ACHN (cell line): ENCODE results near the gene SLC50A1.

Source experiments
- DNase-seq: peaks from one replicate; pipeline ENCODE4 v3.0.0-alpha.2; 2015
- in situ Hi-C: cut with HindIII; loops from 2 replicates; pipeline ENCODE4 v1.10.0; 2017; ENCODE audit warnings: low sequenced_read_pairs, low pct_ligation_motif_present, low pct_unique_long_range_greater_than_20kb

Gene SLC50A1

DNA sequence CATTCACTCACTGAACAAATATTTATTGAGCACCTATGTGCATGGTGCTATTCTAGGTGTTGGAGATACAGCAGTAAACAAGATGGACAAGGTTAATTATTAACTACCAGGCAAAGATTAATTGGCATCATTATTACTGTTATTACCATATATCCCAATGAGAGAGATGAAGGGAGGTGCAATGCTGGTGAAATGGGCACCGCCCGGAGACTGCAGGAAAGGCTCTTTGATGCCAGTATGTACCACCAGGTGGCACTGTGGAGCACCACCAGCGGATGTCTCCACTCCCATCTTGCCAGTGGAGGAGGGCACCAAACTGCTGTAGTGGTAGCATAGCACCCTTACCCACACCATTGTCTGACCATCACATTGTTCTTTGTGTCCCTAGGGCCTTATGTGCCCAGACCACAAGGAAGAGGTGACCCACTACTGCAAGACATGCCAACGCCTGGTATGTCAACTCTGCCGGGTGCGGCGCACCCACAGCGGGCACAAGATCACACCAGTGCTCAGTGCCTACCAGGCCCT, 41.0 kb downstream of the SLC50A1 start:
- in situ Hi-C loops = no loop called here
- peak; percentile 82 for DNase-seq

DNA sequence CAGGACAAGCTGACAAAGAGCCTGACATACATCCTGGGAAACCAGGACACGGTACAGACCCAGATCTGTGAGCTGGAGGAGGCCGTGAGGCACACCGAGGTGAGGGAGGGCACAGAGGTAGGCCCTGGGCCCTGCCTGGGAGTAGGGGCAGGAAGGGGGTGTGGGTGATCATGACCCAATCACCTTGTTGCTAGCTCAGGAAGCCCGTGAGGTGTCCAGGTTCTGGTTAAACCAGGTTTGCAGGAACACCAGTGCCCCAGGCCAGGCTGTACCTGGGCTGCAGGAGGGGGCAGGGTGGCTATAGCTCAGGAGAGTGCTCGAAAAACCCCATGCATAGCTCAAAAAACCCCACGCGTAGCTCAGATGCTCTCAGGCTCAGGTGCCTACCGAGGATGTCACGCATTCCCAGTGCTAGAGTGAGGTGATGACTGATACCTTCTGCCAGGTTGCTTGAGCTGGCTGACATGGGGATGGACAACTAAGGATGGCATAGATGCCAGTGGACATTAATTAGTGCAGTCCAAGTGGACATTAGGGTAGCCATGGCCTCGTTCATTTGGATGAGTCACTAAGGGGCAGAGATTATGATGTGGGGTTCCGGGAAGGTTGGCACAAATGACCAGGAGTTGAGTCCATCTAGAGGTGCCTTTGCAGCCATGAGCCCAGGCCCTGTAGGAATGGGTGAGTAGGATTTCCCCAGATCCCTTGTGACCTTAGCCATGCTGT, 41.7 kb downstream of the SLC50A1 start:
- in situ Hi-C loops = no loop called here
- DNase-seq = no peak

DNA sequence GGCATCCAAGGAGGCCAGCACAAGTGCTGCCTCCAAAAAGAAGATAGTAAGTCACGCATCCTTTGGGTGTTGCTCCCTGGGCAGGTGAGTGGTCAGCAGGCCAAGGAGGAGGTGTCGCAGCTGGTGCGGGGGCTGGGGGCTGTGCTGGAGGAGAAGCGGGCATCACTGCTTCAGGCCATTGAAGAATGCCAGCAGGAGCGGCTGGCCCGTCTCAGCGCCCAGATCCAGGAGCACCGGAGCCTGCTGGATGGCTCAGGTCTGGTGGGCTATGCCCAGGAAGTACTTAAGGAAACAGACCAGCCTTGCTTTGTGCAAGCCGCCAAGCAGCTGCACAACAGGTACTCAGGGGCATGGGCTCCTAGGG, 42.2 kb downstream of the SLC50A1 start:
- DNase-seq = no peak

DNA sequence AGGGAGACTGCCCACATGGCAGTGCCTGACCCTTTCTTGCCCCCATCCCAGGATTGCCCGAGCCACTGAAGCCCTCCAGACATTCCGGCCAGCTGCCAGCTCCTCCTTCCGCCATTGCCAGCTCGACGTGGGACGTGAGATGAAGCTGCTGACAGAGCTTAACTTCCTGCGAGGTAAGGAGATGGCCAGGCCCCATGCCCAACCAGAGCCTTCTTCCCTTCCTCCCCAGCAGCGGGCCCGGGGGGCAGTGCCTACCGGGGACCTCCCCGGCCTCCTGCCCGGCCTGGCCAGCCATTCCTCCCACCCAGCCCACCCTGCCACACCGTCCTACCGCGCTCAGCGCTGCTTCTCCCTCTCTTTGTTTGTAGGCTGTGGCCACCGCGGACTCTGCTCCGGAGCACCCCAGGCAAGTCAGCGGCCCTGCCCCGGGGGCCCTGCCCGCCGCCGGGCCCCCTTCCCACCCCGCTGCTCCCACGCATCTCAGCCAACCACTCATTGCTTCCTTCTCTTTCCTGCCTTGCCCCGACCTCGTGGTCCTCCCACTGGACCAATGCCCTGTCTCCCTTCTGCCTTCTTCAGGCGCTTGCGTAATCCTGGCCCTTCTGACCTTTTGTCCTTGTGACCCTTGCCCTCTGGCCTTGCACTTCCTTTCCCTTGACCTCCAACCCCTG, 42.9 kb downstream of the SLC50A1 start:
- no peak for DNase-seq
- in situ Hi-C loops = no loop called here

More for the DNA sequence above, 42.2 kb downstream of the SLC50A1 start:
- in situ Hi-C loops = no loop called here

DNA sequence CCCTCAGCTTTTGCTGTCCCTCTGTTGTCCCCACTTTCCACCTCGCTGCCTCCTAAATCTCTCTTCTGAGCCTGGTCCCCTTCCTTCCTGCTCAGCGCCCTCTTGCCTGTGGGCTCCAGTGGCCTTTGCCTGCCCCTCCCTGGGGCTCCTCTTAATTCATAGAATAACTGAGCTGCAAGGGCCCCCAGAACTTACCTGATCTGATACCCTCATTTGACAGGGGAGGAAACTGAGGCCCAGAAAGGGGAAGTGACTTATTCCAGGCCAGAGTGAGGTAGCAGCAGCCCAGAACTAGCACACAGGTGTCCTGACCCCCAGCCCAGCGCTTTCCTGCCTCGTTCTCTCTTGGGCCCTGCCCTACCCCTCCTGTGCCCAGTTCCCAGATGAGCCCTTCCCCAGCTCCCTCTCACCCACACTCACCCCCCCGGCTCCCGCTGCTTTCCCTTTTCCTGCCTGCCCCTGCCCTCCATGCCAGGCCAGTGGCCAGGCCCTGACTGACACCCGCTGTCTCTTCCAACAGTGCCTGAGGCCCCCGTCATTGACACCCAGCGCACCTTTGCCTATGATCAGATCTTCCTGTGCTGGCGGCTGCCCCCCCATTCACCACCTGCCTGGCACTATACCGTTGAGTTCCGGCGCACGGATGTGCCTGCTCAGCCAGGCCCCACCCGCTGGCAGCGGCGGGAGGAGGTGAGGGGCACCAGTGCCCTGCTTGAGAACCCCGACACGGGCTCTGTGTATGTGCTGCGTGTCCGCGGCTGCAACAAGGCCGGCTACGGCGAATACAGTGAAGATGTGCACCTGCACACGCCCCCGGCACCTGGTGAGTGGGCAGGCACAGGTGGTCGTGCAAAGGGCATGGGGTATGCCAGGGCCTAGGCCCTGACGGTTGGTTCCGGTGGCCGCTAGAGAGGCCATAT, 43.7 kb downstream of the SLC50A1 start:
- in situ Hi-C loops = no loop called here
- DNase-seq = no peak

DNA sequence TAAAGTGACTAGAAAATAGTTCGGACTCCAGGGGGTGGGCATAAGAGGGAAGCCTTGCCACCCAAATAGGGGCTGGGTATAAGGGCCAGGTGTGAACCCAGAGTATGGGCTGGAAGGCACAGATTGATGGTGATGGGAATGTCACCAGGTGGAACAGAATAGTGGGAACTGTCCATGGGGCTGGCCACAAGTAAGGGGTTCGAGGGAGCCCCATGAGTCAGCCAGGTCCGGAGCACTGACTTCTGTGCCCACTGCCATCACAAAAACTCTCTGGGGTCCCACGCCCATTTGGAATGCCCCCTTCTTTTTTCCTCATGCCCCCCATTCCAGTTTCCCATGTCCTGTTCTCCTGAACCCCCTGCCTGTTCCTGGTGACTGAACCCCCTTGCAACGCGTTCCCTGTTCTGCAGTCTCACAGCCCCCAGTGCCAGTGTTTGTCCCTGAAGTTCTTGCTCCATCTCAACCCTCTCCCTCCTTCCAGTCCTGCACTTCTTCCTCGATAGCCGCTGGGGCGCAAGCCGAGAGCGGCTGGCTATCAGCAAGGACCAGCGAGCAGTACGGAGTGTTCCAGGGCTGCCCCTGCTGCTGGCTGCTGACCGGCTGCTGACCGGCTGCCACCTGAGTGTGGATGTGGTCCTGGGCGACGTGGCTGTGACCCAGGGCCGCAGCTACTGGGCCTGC, 45.9 kb downstream of the SLC50A1 start:
- no peak for DNase-seq
- in situ Hi-C loops = no loop called here

DNA sequence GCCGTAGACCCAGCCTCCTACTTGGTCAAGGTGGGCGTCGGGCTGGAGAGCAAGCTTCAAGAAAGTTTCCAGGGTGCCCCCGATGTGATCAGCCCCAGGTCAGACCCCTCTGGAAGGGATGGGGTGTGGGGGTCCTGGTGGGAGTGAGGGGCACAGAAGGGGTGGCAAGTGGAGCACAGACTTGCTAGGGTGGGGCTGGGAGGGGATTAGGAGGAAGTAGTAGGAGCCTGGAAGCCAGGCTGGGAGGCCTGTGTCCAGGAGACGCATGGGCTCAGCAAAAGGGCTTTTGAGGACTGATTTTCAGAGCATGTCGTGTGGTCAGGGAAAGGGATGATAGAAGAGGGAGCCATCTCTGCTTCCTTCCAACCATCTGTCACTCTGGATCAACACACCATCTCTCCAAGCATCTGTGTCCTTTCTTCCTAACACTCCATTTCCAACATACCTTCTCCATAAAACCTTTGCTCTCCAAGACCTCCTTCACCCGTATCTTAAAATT, 46.4 kb downstream of the SLC50A1 start:
- DNase-seq = no peak
- in situ Hi-C loops = no loop called here

DNA sequence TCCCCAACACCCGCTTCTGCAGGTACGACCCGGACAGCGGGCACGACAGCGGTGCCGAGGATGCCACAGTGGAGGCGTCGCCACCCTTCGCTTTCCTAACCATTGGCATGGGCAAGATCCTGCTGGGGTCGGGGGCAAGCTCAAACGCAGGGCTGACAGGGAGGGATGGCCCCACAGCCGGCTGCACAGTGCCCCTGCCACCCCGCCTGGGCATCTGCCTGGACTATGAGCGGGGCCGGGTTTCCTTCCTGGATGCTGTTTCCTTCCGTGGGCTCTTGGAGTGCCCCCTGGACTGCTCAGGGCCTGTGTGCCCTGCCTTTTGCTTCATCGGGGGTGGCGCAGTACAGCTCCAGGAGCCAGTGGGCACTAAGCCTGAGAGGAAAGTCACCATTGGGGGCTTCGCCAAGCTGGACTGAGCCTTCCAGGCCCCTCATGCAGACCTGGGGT, 48.1 kb downstream of the SLC50A1 start:
- no peak for DNase-seq
- in situ Hi-C loops = no loop called here

DNA sequence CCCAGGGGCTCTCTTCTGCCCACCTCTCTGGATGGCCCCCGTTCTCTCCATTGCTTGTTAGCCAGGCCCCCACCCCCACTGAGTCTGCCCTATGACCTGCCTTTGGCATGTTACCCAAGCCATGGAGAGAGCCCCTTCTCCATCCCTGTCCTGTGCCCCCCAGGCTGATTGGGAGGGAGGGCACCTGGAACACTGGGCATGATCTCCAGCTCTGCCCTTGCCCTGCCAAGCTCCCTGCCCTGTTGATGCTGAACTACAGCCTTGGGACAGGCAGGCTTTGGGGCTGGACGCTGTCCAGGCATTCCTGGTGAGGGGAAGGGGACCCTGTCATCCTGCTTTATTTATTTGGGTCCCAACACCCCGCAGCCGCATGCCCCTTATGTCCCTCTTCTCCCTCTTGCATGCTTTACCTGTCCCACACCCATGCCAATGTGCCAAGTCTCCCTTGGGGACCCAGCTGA, 48.7 kb downstream of the SLC50A1 start:
- in situ Hi-C loops = no loop called here
- no peak for DNase-seq

DNA sequence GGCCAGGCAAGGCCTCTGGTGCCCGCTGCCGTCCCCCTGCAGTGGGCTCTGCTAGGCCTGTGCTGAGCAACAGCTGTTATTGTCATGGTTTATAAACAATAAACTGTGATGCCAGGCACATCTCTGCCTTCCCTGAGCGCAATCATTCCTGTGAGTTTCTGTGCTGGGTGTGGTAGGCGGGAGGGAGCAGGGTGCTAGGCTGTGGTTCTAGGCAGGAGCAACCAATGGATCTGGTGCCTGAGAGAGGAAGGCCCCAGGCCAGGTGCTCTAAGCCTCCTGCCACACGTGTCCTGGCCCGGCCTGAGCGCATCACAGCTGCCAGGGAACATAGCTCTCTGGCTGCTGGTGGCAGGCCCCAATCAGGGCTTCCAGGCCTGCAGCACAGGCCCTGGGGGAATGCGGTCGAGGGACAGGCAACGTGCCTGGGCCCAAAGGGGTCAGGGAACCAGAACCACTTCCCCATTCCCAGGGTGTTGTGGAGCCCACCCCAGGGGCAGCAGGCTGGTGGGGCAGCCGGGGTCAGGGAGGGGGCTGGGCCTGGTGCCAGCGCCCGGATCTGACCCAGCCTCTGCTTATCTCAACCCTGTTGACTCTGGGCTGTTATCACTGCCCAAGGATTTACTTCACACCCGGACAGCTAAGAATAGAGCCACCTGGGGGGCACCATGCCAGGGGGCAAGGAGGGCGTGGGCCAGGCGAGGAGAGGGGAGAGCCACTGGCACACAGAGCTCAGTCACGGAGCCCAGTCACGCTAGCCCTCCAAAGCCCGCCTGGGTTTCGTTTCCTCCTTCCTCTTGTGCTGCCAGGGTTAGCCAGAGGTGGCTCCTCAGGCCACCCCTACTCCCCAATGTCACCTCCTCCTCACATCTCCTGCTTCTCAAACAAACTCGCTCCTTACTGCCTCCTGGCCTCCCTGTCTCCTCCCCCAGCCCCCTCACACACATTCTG, 49.5 kb downstream of the SLC50A1 start:
- in situ Hi-C loops = no loop called here
- DNase-seq = no peak

DNA sequence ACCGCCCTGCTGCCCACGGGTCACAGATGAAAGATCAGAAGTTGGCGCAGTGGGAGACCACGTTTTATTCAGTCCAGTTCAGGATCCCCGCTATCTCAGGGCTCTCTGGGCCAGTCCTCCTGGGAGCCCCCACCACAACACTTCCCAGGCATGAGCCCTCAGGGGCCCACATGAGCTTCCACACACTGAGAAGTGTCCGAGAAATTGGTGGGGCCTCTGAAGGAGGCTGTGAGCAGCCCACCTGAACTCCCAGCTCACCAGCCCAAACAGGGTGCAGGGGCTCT, 50.1 kb downstream of the SLC50A1 start:
- in situ Hi-C loops = no loop called here

DNA sequence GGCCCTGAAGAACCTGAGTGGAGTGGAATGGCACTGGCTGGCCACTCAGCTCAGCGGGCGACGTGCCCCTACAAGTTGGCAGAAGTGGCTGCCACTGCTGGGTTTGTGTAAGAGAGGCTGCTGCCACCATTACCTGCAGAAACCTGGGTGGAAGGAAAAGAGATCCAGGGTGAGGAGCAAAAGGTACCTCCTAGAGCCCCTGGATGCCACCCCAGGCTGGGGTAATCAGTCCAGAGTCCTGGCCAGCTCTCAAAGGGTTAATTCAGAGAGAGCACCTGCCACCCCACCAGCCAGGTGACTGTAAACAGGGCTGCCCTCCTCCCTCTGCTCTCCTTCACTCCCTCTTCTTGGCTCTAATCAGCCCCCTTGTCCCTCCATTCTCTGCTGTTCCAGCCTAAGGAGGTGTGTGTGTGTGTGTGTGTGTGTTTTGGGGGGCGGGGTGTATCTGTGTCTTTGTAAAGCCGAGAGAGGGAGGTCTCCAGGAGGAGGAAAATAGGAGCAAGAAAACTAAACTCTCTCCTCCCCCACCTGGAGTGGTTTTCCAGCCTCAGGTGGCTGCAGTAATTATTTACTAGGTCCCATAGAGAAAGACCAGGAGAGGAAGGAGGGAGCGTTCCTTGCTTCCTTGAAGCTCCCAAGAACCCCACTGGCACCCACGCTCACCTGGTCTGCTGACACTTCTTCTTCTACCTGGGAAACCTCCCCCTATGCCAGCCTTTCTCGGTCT, 50.6 kb downstream of the SLC50A1 start:
- no peak for DNase-seq
- in situ Hi-C loops = no loop called here

More for the DNA sequence above, 50.1 kb downstream of the SLC50A1 start:
- no peak for DNase-seq

DNA sequence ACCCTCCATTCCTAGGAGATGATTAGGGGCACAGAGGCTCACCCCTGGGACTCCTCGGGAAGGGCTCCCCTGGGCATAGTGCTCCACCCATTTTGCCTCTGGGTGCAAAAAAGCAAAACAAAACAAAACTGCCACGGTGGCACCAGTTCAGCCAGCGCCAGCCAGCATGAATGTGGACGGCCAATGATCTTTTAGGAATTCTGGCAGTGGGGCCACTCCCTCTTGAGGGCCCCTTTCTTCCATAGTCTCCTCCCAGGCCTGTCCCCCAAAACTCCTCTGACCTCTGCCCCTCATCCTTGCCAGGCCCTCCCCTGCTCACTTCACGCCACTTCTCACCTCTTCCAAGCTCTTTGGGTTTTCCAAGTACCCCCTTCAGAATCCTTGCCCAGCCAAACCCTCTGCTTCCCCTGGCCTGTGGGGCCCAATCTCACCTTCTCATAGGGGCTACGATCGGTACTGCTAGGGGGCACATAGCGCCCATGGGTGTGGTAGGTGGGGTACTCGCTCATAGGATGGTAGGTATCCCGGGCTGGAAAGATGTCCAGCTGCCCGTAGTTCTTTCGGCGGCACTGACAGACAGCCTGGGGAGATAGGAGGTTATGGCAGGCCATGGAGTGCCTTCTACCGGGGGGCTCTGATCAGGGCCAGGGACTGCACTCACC, 51.3 kb downstream of the SLC50A1 start:
- in situ Hi-C loops = no loop called here
- no peak for DNase-seq

DNA sequence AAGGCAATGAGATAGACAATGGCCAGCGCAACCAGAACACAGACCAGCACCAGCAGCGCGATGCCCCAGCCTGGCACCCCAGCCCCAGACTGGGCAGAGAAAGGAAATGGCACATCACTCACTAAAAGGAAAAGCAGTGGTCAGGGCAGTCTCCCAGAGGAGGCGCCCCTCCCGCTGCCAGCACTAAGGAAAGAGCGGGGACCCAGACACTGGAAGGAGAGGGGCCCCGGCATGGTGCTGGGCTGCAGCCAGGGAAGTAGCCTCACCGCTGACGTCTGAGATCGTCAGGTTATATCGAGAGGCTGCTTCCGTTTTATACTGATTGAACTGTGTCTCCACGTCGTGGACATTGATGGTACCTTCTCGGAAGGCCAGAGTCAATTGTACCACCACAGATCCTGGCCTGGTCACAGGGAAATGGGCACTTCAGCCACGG, 51.8 kb downstream of the SLC50A1 start:
- DNase-seq = no peak
- in situ Hi-C loops = no loop called here

DNA sequence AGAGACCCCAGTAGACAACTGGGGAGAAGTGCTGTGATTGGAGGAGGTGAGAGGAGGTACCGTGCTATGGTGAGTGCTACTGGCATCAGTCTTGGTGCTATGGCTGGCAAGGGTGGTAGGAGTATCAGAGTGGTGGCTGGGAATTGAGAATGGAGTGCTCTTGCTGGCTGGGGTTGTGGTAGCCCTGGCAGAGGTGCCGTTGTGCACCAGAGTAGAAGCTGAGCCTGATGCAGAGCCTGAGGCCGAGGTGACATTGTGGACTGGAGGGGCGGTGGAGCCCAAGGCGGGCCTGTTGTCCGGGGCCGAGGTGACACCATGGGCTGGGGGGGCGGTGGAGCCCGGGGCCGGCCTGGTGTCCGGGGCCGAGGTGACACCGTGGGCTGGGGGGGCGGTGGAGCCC, 52.6 kb downstream of the SLC50A1 start:
- in situ Hi-C loops = no loop called here
- no peak for DNase-seq
